ENCODE results near the gene CDADC1.
"Not testable (repeated sequence)": the region's sequence is repeated elsewhere in the genome, so short reads cannot be mapped to it uniquely, and the experiment has no call there.

DNA sequence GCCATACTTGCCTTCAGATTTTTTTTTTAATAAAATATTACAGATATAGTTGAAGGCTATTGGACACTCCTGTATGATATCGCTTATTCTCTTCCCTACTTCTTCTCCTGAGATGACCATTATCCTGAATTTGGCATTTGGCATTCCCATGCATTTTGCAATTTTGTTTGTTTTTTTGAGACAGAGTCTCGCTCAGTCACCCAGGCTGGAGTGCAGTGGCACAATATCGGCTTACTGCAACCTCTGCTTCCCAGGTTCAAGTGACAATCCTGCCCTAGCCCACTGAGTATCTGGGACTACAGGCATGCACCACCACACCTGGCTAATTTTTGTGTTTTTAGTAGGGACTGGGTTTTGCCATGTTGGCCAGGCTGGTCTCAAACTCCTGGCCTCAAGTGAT, 79.4 kb downstream of the CDADC1 start:
- not testable (repeated sequence) for TF ChIP-seq POLR2A, TAF1 (IDR thresholded peaks at IDR 0.05; ENCODE audit: low read depth, low read length)

All from GM12891 (cell line).